Memory B cell (primary cell): Measurements from ENCODE around the gene LCOR.
A peak's percentile ranks its signal among the peaks of the same experiment; 100 is the strongest.
"Not testable (repeated sequence)": the region's sequence is repeated elsewhere in the genome, so short reads cannot be mapped to it uniquely, and the experiment has no call there.

Source experiments
- ATAC-seq: fragments of 150-1000 bp; cut with Tn5 transposase; 2 replicates; pipeline ENCODE4 v1.10.0; 2021; ENCODE audit warnings: low read depth, mild to moderate bottlenecking, moderate library complexity
- DNase-seq, 2 donors: peaks; one replicate each; pipeline ENCODE4 v3.0.0; 2022; ENCODE audit warnings: low spot score in 2 of 2
- H3K27ac Mint-ChIP-seq: one replicate; pipeline ENCODE4 v1.8.0; 2022; ENCODE audit warnings: mild to moderate bottlenecking, moderate library complexity, mixed read lengths
- H3K27me3 Mint-ChIP-seq: one replicate; pipeline ENCODE4 v1.8.0; 2022; ENCODE audit warnings: mixed read lengths
- H3K36me3 Mint-ChIP-seq: one replicate; pipeline ENCODE4 v1.8.0; 2022; ENCODE audit warnings: mild to moderate bottlenecking, mixed read lengths
- H3K4me1 Mint-ChIP-seq: one replicate; pipeline ENCODE4 v1.8.0; 2022; ENCODE audit warnings: mixed read lengths
- H3K4me3 Mint-ChIP-seq: one replicate; pipeline ENCODE4 v1.8.0; 2022; ENCODE audit warnings: mild to moderate bottlenecking, moderate library complexity, mixed read lengths
- H3K9me3 Mint-ChIP-seq: one replicate; pipeline ENCODE4 v1.8.0; 2022; ENCODE audit warnings: mixed read lengths

LCOR gene

DNA sequence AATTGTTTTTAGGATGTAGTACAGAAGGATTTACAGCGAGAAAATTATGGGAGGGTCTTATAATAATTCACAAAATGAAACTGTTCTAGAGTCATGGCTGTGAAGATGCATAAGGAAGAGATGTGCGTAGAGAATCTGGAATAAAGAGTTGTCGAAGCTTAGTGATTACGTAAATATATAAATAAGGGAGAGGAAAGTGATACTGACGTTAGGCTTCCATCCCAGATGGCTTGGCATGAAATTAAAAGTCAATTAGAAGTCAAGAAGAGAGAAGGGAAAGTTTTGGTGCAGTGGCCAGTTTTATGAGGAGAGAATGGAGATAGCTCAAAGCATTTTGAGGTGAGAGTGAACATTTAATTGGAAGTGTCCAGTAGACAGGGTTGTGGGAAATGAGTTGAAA lies 85.5 kb downstream of the LCOR start:
- Mint-ChIP-seq H3K27me3 (no peaks in the 10 kb centered on the region), H3K36me3 (peaks cover 17% of the 10 kb centered on the region), H3K9me3 (no peaks in the 10 kb centered on the region), H3K27ac (no peak overlapping the region), H3K4me1 (peaks cover 28% of the 10 kb centered on the region), H3K4me3 (no peak overlapping the region)
- DNase-seq: no peak
- no peak for ATAC-seq

DNA sequence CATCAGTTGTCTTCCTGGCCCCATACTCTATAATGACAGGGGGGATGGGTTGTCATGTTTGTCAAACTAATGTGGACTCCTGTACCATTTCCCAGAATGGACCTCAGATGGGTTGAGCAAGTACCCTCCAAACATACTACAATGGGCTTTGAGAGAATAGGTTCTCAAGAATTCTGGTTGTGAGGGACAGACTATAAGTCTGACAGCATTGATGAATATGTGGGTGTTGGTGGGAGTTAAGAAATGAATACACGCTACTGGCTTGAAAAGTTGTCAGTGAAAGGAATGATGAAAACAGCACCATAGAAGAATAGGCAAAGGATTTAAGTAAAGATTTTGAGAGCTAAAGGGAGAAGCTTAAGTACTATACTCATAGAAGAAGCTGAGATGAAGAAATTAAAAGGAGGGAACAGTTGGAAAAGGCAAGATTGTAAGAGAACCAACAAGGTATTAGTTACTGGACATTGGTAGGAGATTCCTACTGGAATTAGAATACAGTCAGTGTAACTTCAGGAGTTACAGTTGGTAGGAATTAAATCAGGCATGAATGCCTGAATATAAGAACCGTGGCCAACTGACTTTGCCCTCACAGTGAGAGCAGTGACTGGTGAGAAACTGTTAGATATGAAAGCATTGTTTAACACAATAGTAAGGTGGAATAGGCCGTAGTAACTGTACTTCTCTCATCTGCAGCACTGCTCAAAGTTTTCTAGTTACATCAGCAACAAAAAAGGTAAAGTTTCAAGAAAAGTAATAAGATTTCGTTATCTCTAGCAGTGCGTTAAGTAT lies 86.3 kb downstream of the LCOR start:
- Mint-ChIP-seq H3K27me3 (no peaks in the 10 kb centered on the region), H3K27ac (peak overlapping the region; percentile 2), H3K4me1 (peaks cover 26% of the 10 kb centered on the region), H3K9me3 (no peaks in the 10 kb centered on the region), H3K36me3 (peaks cover 13% of the 10 kb centered on the region), H3K4me3 (no peak overlapping the region)
- DNase-seq (no peak), ATAC-seq (no peak)

DNA sequence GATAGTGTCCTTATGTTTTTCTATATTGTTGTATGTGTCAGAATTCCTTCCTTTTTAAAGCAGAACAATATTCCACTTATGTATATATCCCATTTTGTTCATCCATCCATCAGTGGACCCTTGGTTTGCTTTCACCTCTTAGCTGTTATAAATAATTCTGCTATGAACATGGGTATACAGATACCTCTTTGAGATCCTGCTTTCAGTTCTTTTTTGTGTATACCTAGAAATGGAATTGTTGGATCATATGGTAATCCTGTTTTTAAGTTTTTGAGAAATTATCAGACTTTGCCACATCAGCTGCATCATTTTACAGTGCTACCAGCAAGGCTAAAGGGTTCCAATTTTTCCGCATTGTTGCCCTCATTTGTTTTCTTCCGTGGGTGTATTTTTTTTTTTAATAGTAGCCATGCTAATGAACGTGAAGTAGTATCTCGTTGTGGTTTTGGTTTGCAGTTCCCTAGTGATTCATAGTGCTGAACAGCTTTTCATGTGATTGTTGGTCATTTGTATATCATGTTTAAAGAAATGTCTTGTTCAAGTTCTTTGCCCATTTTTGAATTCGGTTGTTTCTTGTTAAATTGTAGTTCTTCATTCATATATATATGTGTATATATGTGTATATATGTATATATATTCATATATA lies 87.8 kb downstream of the LCOR start:
- DNase-seq (no peak), ATAC-seq (peak; percentile 58)
- Mint-ChIP-seq H3K36me3 (peaks cover 17% of the 10 kb centered on the region), H3K9me3 (no peaks in the 10 kb centered on the region), H3K4me3 (peak overlapping the region; percentile 48), H3K27me3 (no peaks in the 10 kb centered on the region), H3K27ac (peak overlapping the region; percentile 70), H3K4me1 (peaks cover 27% of the 10 kb centered on the region)

DNA sequence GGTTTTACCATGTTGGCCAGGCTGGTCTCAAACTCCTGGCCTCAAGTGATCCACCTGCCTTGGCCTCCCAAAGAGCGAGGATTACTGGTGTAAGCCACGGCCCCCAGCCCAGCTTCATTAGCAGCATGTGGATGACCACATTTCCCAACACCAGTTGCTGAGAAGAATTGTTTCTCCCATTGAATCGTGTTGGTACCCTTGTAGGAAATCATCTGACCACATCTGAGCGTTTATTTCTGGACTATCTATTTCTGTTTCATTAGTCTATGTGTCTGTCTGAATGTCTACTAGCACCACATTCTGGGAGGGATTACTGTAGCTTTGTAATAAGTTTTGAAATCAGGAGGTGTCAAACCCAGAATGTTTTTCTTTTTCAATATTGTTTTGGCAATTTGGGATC lies 89.6 kb downstream of the LCOR start:
- Mint-ChIP-seq H3K36me3 (peaks cover 19% of the 10 kb centered on the region), H3K9me3 (no peaks in the 10 kb centered on the region), H3K4me1 (peaks cover 27% of the 10 kb centered on the region), H3K27ac (no peak overlapping the region), H3K27me3 (no peaks in the 10 kb centered on the region), H3K4me3 (no peak overlapping the region)
- no peak for ATAC-seq
- DNase-seq: no peak

DNA sequence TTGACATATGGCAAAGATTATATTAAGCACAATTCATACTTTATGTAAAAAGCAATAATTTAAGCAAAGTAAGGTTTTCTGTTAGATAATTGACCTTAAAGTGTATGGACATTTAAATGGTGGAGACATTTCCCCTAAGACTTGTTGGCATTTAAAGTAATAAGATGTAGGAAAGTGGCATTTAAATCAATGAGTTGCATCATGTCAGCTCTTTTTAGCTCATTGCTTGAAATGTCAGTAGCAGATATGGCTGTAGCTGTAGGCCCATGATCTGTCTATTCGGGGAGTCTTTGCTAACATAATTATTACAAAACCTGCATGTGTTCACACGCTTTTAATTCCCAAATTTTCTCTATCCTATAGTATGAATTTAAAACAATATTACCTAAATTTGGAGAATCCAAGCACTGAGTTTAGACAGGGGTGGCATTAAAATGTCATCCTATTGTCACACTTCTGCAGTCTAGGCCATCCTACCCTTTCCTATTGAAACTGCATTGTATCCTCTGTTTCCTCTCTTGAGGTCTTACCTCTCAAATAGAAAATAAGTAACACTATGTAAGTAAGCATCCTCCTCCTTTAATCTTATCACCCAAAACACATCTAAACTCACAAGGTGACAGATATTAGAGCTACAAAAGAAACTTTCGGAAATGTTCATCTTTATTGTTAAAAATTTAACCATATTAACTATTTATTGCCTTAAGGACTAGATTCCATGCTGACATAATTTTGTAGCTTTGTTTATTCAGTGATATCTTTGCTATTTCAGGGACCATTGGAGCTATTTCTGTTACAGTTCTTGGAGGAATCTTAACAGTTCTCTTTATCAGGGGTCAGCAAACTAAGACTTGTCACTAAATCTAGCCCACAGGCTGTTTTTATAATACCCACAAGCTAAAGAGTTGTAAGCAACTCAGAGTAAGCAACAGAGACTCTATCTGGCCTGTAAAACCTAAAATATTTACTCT lies 91.2 kb downstream of the LCOR start:
- Mint-ChIP-seq H3K4me1 (peaks cover 19% of the 10 kb centered on the region), H3K4me3 (no peak overlapping the region), H3K9me3 (no peaks in the 10 kb centered on the region), H3K27ac (no peak overlapping the region), H3K27me3 (no peaks in the 10 kb centered on the region), H3K36me3 (peaks cover 21% of the 10 kb centered on the region)
- ATAC-seq: no peak
- no peak for DNase-seq

DNA sequence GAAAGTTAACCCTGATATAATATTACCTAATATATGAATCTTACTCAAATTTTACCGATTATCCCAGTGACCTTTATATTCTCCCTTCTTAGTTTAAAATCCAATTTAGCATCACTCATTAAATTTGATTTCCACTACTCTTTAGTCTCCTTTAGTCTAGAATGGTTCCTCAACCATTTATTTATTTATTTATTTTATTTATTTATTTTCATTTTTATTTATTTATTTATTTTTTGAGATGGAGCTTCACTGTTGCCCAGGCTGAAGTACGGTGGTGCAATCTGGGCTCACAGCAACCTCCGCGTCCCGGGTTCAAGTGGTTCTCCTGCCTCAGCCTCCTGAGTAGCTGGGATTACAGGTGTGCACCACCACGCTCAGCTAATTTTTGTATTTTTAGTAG lies 92.8 kb downstream of the LCOR start:
- ATAC-seq (no peak), DNase-seq (no peak)
- peaks cover 18% of the 10 kb centered on the region for H3K4me1 Mint-ChIP-seq
- no peak overlapping the region for H3K27ac Mint-ChIP-seq
- H3K4me3 Mint-ChIP-seq: no peak overlapping the region
- no peaks in the 10 kb centered on the region for H3K9me3 Mint-ChIP-seq
- H3K36me3 Mint-ChIP-seq: peaks cover 29% of the 10 kb centered on the region
- no peaks in the 10 kb centered on the region for H3K27me3 Mint-ChIP-seq

DNA sequence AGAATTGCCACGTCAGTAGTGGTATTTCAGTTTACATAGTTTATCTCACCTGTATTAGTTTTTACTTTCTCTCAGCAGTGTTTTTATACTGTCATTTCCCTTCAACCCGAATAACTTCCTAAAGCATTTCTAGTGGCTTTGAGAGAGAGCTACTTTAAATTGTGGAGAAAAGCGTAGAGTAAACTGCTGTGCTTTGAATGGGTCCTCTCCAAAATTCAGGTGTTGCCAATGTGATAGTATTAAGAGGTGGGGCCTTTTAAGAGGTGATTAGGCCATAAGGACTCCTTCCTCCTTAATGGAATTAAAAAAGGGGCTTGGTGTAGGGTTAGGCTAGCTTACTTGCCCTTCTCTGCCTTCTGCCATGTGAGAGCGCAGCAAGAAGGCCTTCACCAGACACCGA lies 98.4 kb downstream of the LCOR start:
- Mint-ChIP-seq H3K9me3 (no peaks in the 10 kb centered on the region), H3K4me3 (no peak overlapping the region), H3K4me1 (peaks cover 19% of the 10 kb centered on the region), H3K27ac (peak overlapping the region; percentile 47), H3K27me3 (no peaks in the 10 kb centered on the region), H3K36me3 (peaks cover 20% of the 10 kb centered on the region)
- no peak for DNase-seq
- no peak for ATAC-seq

DNA sequence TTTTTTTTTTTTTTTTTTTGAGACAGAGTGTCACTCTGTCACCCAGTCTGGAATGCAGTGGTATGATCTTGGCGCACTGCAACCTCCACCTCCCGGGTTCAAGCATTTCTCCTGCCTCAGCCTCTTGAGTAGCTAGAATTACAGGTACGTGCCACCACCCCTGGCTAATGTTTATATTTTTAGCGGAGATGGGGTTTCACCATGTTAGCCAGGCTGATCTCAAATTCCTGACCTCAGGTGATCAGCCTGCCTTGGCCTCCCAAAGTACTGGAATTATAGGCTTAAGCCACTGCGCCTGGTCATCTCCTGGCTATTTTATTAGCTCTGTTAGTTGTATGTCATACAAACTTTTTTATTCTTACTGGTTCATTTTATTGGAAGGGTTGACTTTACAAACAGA lies 103.0 kb downstream of the LCOR start:
- Mint-ChIP-seq H3K4me3 (no peak overlapping the region), H3K4me1 (peaks cover 12% of the 10 kb centered on the region), H3K27me3 (no peaks in the 10 kb centered on the region), H3K36me3 (peaks cover 19% of the 10 kb centered on the region), H3K27ac (no peak overlapping the region), H3K9me3 (no peaks in the 10 kb centered on the region)
- no peak for DNase-seq
- ATAC-seq: no peak

DNA sequence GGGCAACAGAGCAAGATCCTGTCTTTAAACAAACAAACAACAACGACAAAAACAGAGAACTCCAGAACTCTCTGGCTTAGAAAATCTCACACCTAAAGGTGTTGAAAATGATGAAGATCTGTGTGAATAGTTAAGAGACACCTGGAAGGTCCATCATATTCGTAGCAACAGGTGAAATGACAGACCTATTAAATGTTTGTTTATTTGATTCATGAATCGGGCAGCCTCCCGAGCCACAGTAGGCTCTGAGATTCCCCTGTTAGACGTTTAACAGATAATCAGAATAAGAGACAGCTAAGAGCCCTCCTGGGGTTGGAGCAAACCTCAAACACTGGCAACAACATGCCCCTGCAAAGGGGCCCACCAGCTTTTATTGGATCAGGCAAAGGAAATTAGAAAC lies 103.7 kb downstream of the LCOR start:
- ATAC-seq (no peak), DNase-seq (no peak)
- H3K9me3 Mint-ChIP-seq: no peaks in the 10 kb centered on the region
- H3K4me1 Mint-ChIP-seq: peaks cover 10% of the 10 kb centered on the region
- H3K27me3 Mint-ChIP-seq: no peaks in the 10 kb centered on the region
- H3K4me3 Mint-ChIP-seq: no peak overlapping the region
- H3K27ac Mint-ChIP-seq: no peak overlapping the region
- peaks cover 19% of the 10 kb centered on the region for H3K36me3 Mint-ChIP-seq

DNA sequence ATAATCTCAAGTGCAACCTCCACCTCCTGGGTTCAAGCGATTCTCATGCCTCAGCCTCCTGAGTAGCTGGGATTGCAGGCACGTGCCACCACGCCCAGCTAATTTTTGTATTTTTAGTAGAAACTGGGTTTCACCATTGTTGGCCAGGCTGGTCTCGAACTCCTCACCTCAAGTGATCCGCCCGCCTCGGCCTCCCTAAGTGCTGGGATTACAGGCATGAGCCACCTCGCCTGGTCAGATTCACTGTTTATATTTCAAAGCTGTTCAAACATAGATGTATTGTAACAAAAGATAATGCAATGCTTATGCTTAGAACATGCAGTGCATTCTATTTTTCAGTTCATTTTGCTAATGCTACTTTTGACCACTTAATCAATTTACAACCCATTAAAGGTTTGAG lies 111.1 kb downstream of the LCOR start:
- DNase-seq, H3K4me3 Mint-ChIP-seq, H3K27me3 Mint-ChIP-seq, H3K27ac Mint-ChIP-seq, H3K9me3 Mint-ChIP-seq, H3K4me1 Mint-ChIP-seq, ATAC-seq: not testable (repeated sequence)
- peaks cover 14% of the 10 kb centered on the region for H3K36me3 Mint-ChIP-seq

DNA sequence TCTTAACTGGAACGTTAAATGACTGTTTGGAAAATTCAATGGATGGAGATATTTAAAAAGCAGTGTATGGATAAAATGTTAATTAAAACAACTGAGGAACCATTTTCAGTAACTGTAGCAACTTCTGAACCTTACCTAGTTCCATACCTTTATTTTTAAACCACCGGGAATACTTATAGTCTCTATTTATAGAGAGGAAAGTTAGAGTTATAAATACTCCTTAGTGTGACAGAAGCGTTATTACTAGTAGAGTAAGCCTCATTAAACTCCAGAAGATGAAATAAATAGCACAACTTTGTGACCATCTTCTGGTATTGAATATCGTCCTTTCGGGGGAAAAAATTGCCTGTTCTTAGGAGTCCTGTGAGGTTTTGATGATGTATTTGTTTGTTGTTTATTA lies 114.9 kb downstream of the LCOR start:
- Mint-ChIP-seq H3K27me3 (no peaks in the 10 kb centered on the region), H3K27ac (no peak overlapping the region), H3K36me3 (peaks cover 15% of the 10 kb centered on the region), H3K4me3 (no peak overlapping the region), H3K9me3 (no peaks in the 10 kb centered on the region), H3K4me1 (peaks cover 2% of the 10 kb centered on the region)
- no peak for DNase-seq
- no peak for ATAC-seq

DNA sequence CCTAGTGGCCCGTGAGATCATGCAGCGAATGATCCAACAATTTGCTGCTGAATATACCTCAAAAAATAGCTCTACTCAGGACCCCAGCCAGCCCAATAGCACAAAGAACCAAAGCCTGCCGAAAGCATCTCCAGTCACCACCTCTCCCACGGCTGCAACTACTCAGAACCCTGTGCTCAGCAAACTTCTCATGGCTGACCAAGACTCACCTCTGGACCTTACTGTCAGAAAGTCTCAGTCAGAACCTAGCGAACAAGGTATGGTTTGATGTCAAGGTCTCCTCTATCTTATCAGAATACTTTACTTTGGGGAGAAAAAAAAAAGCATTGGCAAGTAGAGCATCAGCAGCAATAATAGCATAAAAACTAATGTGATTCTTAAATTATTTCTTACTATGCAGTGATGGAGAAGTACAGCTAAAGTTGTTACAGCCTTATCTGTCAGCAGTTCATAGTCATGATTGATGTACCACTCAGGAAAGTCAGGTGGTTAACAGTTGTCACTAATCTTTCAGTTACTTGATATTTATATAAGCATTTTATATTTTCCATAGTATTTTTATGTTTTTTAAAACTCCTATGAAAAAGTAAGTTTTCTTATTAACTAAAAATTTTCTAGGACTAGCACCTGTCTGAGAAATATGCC lies 117.1 kb downstream of the LCOR start:
- Mint-ChIP-seq H3K4me3 (no peak overlapping the region), H3K27me3 (no peaks in the 10 kb centered on the region), H3K36me3 (peaks cover 20% of the 10 kb centered on the region), H3K4me1 (peaks cover 5% of the 10 kb centered on the region), H3K9me3 (no peaks in the 10 kb centered on the region), H3K27ac (no peak overlapping the region)
- DNase-seq: no peak
- no peak for ATAC-seq

DNA sequence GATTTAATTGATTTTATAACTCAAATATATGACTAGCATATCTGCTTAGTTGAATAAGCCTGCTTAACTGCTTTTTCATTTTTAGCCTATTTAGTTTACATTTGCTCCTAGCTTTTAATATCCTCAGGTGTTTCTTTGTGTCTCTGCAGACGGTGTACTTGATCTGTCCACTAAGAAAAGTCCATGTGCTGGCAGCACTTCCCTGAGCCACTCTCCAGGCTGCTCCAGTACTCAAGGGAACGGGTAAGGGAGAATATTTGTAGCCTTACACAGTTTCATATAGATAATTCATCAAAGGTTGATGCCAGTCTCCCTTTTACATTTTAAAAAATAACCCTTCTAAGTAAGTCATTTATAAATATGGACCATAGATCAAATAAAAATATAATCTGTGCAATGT lies 119.9 kb downstream of the LCOR start:
- Mint-ChIP-seq H3K27me3 (no peaks in the 10 kb centered on the region), H3K27ac (peak overlapping the region; percentile 5), H3K9me3 (no peaks in the 10 kb centered on the region), H3K4me3 (no peak overlapping the region), H3K36me3 (peaks cover 25% of the 10 kb centered on the region), H3K4me1 (peaks cover 3% of the 10 kb centered on the region)
- ATAC-seq: no peak
- DNase-seq: no peak

DNA sequence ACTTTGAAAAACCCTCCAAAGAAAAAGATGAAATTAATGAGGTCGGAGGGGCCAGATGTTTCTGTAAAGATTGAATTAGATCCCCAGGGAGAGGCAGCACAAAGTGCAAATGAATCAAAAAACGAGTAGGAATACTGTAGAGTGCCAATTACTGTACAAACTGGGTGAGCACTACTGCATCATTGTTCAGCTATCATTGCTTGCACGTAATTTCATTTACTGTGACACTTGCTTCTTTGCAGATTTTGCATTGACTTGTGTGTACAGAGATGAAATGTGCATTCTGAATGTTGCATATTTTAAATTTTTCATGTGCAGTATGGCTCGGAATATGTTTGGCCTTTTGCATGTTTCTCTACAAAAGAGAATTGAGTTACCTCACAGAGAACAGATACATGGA lies 123.7 kb downstream of the LCOR start:
- no peak for ATAC-seq
- H3K4me3 Mint-ChIP-seq: no peak overlapping the region
- peaks cover 22% of the 10 kb centered on the region for H3K36me3 Mint-ChIP-seq

More for the DNA sequence above, 123.7 kb downstream of the LCOR start:
- DNase-seq: no peak
- peaks cover 3% of the 10 kb centered on the region for H3K4me1 Mint-ChIP-seq
- H3K9me3 Mint-ChIP-seq: no peaks in the 10 kb centered on the region
- no peak overlapping the region for H3K27ac Mint-ChIP-seq
- H3K27me3 Mint-ChIP-seq: no peaks in the 10 kb centered on the region
